Activated naive CD4-positive, alpha-beta T cell treated with anti-CD3 and anti-CD28 coated beads, Interleukin-2, amount 50 U/mL, for 16 hours (primary cell): ENCODE data around the gene CACNB3.

ENCODE experiments used
- DNase-seq: peaks from one replicate; pipeline ENCODE4 v3.0.0-alpha.2; 2020

CACNB3 gene

GRCh38 chr12:48788854-48789775 lies 29.2 kb upstream of the CACNB3 start, which contains the start of gene ADCY6:
TSS of gene ADCY6 (minus strand) at chr12:48789089. CDS start at chr12:48783434, 5,655 bp downstream.
- no peak for DNase-seq

- no peak for DNase-seq
These were observed 28.4 kb upstream of the CACNB3 start for GRCh38 chr12:48789858-48790326.

GRCh38 chr12:48793696-48794095 lies 24.6 kb upstream of the CACNB3 start:
- no peak for DNase-seq

GRCh38 chr12:48794870-48795269 lies 23.4 kb upstream of the CACNB3 start:
- no peak for DNase-seq

- DNase-seq, result peak; percentile 48
These were observed 22.5 kb upstream of the CACNB3 start for GRCh38 chr12:48795550-48796455.

GRCh38 chr12:48796976-48797375 lies 21.3 kb upstream of the CACNB3 start:
- no peak for DNase-seq

- DNase-seq, result no peak
These were observed 17.8 kb upstream of the CACNB3 start for GRCh38 chr12:48800457-48800856.

- no peak for DNase-seq
These were observed 17.3 kb upstream of the CACNB3 start for GRCh38 chr12:48800971-48801370.

- DNase-seq, result no peak
These were observed 14.6 kb upstream of the CACNB3 start for GRCh38 chr12:48803675-48804074.

- no peak for DNase-seq
These were observed 10.3 kb upstream of the CACNB3 start for GRCh38 chr12:48807981-48808380.

GRCh38 chr12:48810903-48811431 lies 7.3 kb upstream of the CACNB3 start:
- DNase-seq, result no peak

GRCh38 chr12:48811437-48812090 lies 6.7 kb upstream of the CACNB3 start:
- no peak for DNase-seq

GRCh38 chr12:48812389-48812788 lies 5.9 kb upstream of the CACNB3 start:
- DNase-seq, result no peak

- no peak for DNase-seq
These were observed 4.6 kb upstream of the CACNB3 start for GRCh38 chr12:48813465-48814261.

- peak; percentile 72 for DNase-seq
These were observed 3.8 kb upstream of the CACNB3 start for GRCh38 chr12:48814262-48815125.

GRCh38 chr12:48815126-48816110 lies 2.9 kb upstream of the CACNB3 start:
- DNase-seq, result peak; percentile 28

GRCh38 chr12:48816143-48816854 lies 2.0 kb upstream of the CACNB3 start:
- no peak for DNase-seq

- DNase-seq, result peak; percentile 45
These were observed 715 bp downstream of the CACNB3 start for GRCh38 chr12:48818831-48819590.
